Heart left ventricle (tissue), 16 donors: ENCODE data around the gene WNT9A. TPM values are rescaled to one million over a fixed set of nuclear protein-coding genes. Genes with fewer than 3 reads are reported as not detected.

Experiments
- ATAC-seq, 4 donors: fragments of 200-7000 bp; cut with Tn5 transposase; one replicate each; pipeline ENCODE4 v1.9.1; 2020 to 2022; ENCODE audit warnings: moderate library complexity in 4 of 4, mild to moderate bottlenecking in 3 of 4, moderate number of reproducible peaks in 1 of 4
- DNase-seq, 5 donors: peaks; one replicate each; pipeline ENCODE4 v3.0.0-alpha.2; 2020
- H3K27ac ChIP-seq, 12 donors: fragments of 200-600 bp; sonication (generic) in 4 of 12; one replicate each; pipeline versions ENCODE4 v1.5.0 to v1.8.0; 2016 to 2022; ENCODE audit warnings: mild to moderate bottlenecking in 2 of 12
- H3K27me3 ChIP-seq, 9 donors: fragments of 200-600 bp; sonication (generic) in 2 of 9; one replicate each; pipeline versions ENCODE4 v1.5.1 to v1.8.0; 2016 to 2022; ENCODE audit warnings: mild to moderate bottlenecking in 3 of 9
- H3K36me3 ChIP-seq, 9 donors: fragments of 200-600 bp; sonication (generic) in 2 of 9; one replicate each; pipeline versions ENCODE4 v1.5.0 to v1.8.0; 2018 to 2022; ENCODE audit warnings: mild to moderate bottlenecking in 2 of 9
- H3K4me1 ChIP-seq, 12 donors: fragments of 200-600 bp; sonication (generic) in 4 of 12; one replicate each; pipeline versions ENCODE4 v1.5.0 to v1.8.0; 2016 to 2022; ENCODE audit warnings: mild to moderate bottlenecking in 3 of 12
- H3K4me3 ChIP-seq, 12 donors: fragments of 200-600 bp; sonication (generic) in 4 of 12; one replicate each; pipeline versions ENCODE4 v1.5.0 to v1.8.0; 2017 to 2022; ENCODE audit warnings: mild to moderate bottlenecking in 9 of 12, moderate library complexity in 4 of 12
- H3K9me3 ChIP-seq, 12 donors: fragments of 200-600 bp; sonication (generic) in 4 of 12; one replicate each; pipeline versions ENCODE4 v1.5.0 to v1.8.0; 2016 to 2022; ENCODE audit warnings: mild to moderate bottlenecking in 1 of 12
- CTCF ChIP-seq, 12 donors: fragments of 200-600 bp; sonication (generic) in 4 of 12; IDR thresholded peaks; one replicate each; pipeline versions ENCODE4 v1.5.0 to v1.8.0; 2018 to 2022; ENCODE audit warnings: antibody characterized with exemption in 12 of 12, mild to moderate bottlenecking in 5 of 12
- POLR2A ChIP-seq, 2 donors: fragments of 450-650 bp; IDR thresholded peaks; one replicate each; pipeline ENCODE4 v1.6.1; 2017; ENCODE audit warnings: antibody characterized with exemption in 2 of 2, mild to moderate bottlenecking in 2 of 2, moderate library complexity in 2 of 2
- WGBS, 4 donors: extraction: QIAGEN DNeasy Blood & Tissue Kit in 2 of 4; methylation state at CpG; one replicate each; pipeline versions ENCODE4 v1.1.5 to v1.1.7; 2013 to 2018; 5-methylcytosine and 5-hydroxymethylcytosine counted together
- intact Hi-C, 10 donors: fragments of 100-400 bp; cut with DNase I; formaldehyde crosslinking; loops; one replicate each; pipeline versions ENCODE4 v1.11.1 to v1.14.2; 2022
- polyA plus RNA-seq, 2 donors: library from polyadenylated mRNA; stranded (reverse); fragments of 200-250 nt; gene quantifications; one replicate each; pipeline ENCODE4 v1.2.3, GENCODE V29; 2013
- total RNA-seq, 9 donors: library from RNA; depleted of rRNA in 2 of 9; stranded (reverse); fragments of >200 nt in 2 of 9; fragmentation: NEBNext Ultra II Directional in 3 of 9; extraction: Animal tissue kit (Norgen Biotek cat#: 25700) in 3 of 9; gene quantifications; one replicate each; pipeline versions ENCODE4 v1.1.0 to v1.2.4, GENCODE V29; 2016 to 2023
- donor health status: ischemic (EF 13 %, LVEDD 7.1; RV severe dilation, severe dysfunction).
- donor health status: healthy with polysubstance abuse.
- donor health status: DM: no; HTN: yes; CAD: no.
- donor health status: DM: no; HTN: no; CAD: no.
- donor health status: ischemic (EF 25% LVEDD 6.9; RV normal size, moderate dysfunction).
- donor health status: ischemic (EF 25% LVEDD 5.7; RV mildly dilated, moderate dysfunction).
- donor health status: healthy.
- donor health status: DM: yes; HTN: yes; CAD: no.
- donor health status: ischemic (EF 35%, LVEDD 5.7; RV mildly dilated, moderate dysfunction).
- donor health status: nonischemic (EF 11% LVEDD 7.7; RV severe dilation, severe dysfunction).
- donor health status: DM: yes; HTN: yes; CAD: no.
- donor health status: PGD.
- donor health status: ischemic (EF 29% LVEDD 5.4; RV normal size, mild dysfunction).
- donor health status: nonischemic (EF 23%, LVEDD 6.1; RV moderate dilation, normal function).

The WNT9A gene
- total and polyA plus RNA-seq, 11 donors = 0.54 to 29.8 (median 2.3) TPM

- TF ChIP-seq POLR2A (IDR thresholded peaks at IDR 0.05) (no peak), CTCF (IDR thresholded peaks at IDR 0.05) (peak in 2 of 12 donors; percentile 15 to 24)
- Histone ChIP-seq H3K36me3 (no peaks in the 10 kb centered on the region), H3K4me1 (peaks cover 0 to 51% (median 26%) of the 10 kb centered on the region in 12 donors), H3K27ac (peak overlapping the region in 5 of 12 donors; percentile 62 to 93 (median 89)), H3K4me3 (peak overlapping the region in 5 of 12 donors; percentile 12 to 45 (median 34)), H3K27me3 (peaks cover 0 to 13% (median 0%) of the 10 kb centered on the region in 9 donors), H3K9me3 (no peaks in the 10 kb centered on the region)
- WGBS, 4 donors = 71 to 86% (median 78%) methylated on average over 10 to 15 of the region's 15 CpGs
- ATAC-seq (no peak), DNase-seq (peak in 1 of 5 donors; percentile 11)
- intact Hi-C loops = loop anchor here in 1 of 10 donors (10.0 kb wide), 1 partner anchor 377 kb away; the partner anchor contains the start of gene ZNF678
Measured at GRCh38 chr1:227942021-227942715, 5.6 kb downstream of the WNT9A start.

GRCh38 chr1:227941509-227942020 is 6.2 kb downstream of the WNT9A start:
- H3K27ac ChIP-seq = peak overlapping the region in 2 of 12 donors; percentile 92 to 93

GRCh38 chr1:227940791-227941241 is 6.9 kb downstream of the WNT9A start:
- intact Hi-C loops = loop anchor here in 1 of 10 donors (10.0 kb wide), 1 partner anchor 376 kb away; the partner anchor contains the start of gene ZNF678
- ATAC-seq (no peak), DNase-seq (peak in 2 of 5 donors; percentile 7 to 13)
- H3K4me1 ChIP-seq = peaks cover 0 to 38% (median 15%) of the 10 kb centered on the region in 12 donors
- H3K27me3 ChIP-seq = no peaks in the 10 kb centered on the region
- no peaks in the 10 kb centered on the region for H3K36me3 ChIP-seq
- 91 to 97% (median 91%) methylated on average over 6 to 17 of the region's 17 CpGs for WGBS, 4 donors
- H3K4me3 ChIP-seq = no peak overlapping the region
- H3K9me3 ChIP-seq = no peaks in the 10 kb centered on the region
- TF ChIP-seq CTCF (IDR thresholded peaks at IDR 0.05) (no peak), POLR2A (IDR thresholded peaks at IDR 0.05) (no peak)
- no peak overlapping the region for H3K27ac ChIP-seq

More at GRCh38 chr1:227941509-227942020, 6.2 kb downstream of the WNT9A start:
- no peaks in the 10 kb centered on the region for H3K36me3 ChIP-seq
- no peaks in the 10 kb centered on the region for H3K9me3 ChIP-seq
- H3K27me3 ChIP-seq = peaks cover 0 to 7% (median 0%) of the 10 kb centered on the region in 9 donors
- peak overlapping the region in 2 of 12 donors; percentile 28 to 45 for H3K4me3 ChIP-seq
- intact Hi-C loops = loop anchor here in 1 of 10 donors (10.0 kb wide), 1 partner anchor 377 kb away; the partner anchor contains the start of gene ZNF678
- DNase-seq (peak in 1 of 5 donors; percentile 12), ATAC-seq (no peak)
- 72 to 92% (median 85%) methylated on average over 12 to 15 of the region's 15 CpGs for WGBS, 4 donors
- TF ChIP-seq CTCF (IDR thresholded peaks at IDR 0.05) = no peak
- no peak for TF ChIP-seq POLR2A (IDR thresholded peaks at IDR 0.05)
- H3K4me1 ChIP-seq = peaks cover 0 to 45% (median 22%) of the 10 kb centered on the region in 12 donors
